WTC11 (cell line): ENCODE results near the gene MT1B. TPM values are rescaled to one million over a fixed set of nuclear protein-coding genes. Genes with fewer than 3 reads are reported as not detected.

Source experiments
- ATAC-seq: fragments of 200-7000 bp; cut with Tn5 transposase; 2 replicates; pipeline ENCODE4 v1.10.0; 2021; ENCODE audit warnings: mild to moderate bottlenecking, moderate library complexity
- CTCF ChIA-PET: fragments of 300-600 bp; sonication (Branson Sonifier 250); formaldehyde crosslinking; loops from one replicate; lab custom pipeline; 2021; ENCODE audit warnings: antibody characterized with exemption; lab: Charles Lee
- POLR2A ChIA-PET: fragments of 350-600 bp; sonication (Branson Sonifier 250); formaldehyde crosslinking; loops from one replicate; lab custom pipeline; 2021; ENCODE audit warnings: antibody characterized with exemption; lab: Charles Lee
- DNase-seq: peaks from one replicate; pipeline ENCODE4 v3.0.0; 2021; ENCODE audit warnings: low spot score
- H3K27ac Mint-ChIP-seq: 2 replicates; pipeline ENCODE4 v1.8.0; 2021; ENCODE audit warnings: mixed read lengths
- H3K27me3 Mint-ChIP-seq: 2 replicates; pipeline ENCODE4 v1.8.0; 2021; ENCODE audit warnings: low read depth, mild to moderate bottlenecking, moderate library complexity, mixed read lengths
- H3K36me3 Mint-ChIP-seq: 2 replicates; pipeline ENCODE4 v1.8.0; 2021; ENCODE audit warnings: mixed read lengths
- H3K4me1 Mint-ChIP-seq: 2 replicates; pipeline ENCODE4 v1.8.0; 2022; ENCODE audit warnings: mixed read lengths
- H3K4me3 Mint-ChIP-seq: 2 replicates; pipeline ENCODE4 v1.8.0; 2021; ENCODE audit warnings: mild to moderate bottlenecking, moderate library complexity, mixed read lengths
- H3K9me3 Mint-ChIP-seq: 2 replicates; pipeline ENCODE4 v1.8.0; 2021; ENCODE audit warnings: mixed read lengths
- ELF4 ChIP-seq: sonication (generic); formaldehyde crosslinking; IDR thresholded peaks from 2 replicates; pipeline ENCODE4 v1.8.1; 2022; ENCODE audit warnings: low read depth, mild to moderate bottlenecking, moderate library complexity, missing genetic modification reagents
- ETV6 ChIP-seq: sonication (generic); formaldehyde crosslinking; IDR thresholded peaks from 2 replicates; pipeline ENCODE4 v1.8.1; 2022; ENCODE audit warnings: mild to moderate bottlenecking, missing genetic modification reagents
- NFE2L1 ChIP-seq: sonication (generic); formaldehyde crosslinking; IDR thresholded peaks from 2 replicates; pipeline ENCODE4 v1.8.1; 2023; ENCODE audit warnings: missing genetic modification reagents
- TCF7 ChIP-seq: sonication (generic); formaldehyde crosslinking; IDR thresholded peaks from 2 replicates; pipeline ENCODE4 v1.8.0; 2022; ENCODE audit warnings: mild to moderate bottlenecking, low read depth, missing genetic modification reagents, moderate library complexity
- TEAD1 ChIP-seq: sonication (generic); formaldehyde crosslinking; IDR thresholded peaks from 2 replicates; pipeline ENCODE4 v1.8.0; 2022; ENCODE audit warnings: mild to moderate bottlenecking, missing genetic modification reagents
- ZBTB21 ChIP-seq: sonication (generic); formaldehyde crosslinking; IDR thresholded peaks from 2 replicates; pipeline ENCODE4 v1.8.1; 2023; ENCODE audit warnings: mild to moderate bottlenecking, missing genetic modification reagents, borderline replicate concordance
- ZNF232 ChIP-seq: sonication (generic); formaldehyde crosslinking; IDR thresholded peaks from 2 replicates; pipeline ENCODE4 v1.8.0; 2022; ENCODE audit warnings: mild to moderate bottlenecking, missing genetic modification reagents
- ZNF263 ChIP-seq: sonication (generic); formaldehyde crosslinking; IDR thresholded peaks from 2 replicates; pipeline ENCODE4 v1.8.1; 2022; ENCODE audit warnings: low read depth, mild to moderate bottlenecking, moderate library complexity, missing genetic modification reagents
- ZNF317 ChIP-seq: sonication (generic); formaldehyde crosslinking; IDR thresholded peaks from 2 replicates; pipeline ENCODE4 v1.8.1; 2023; ENCODE audit warnings: low read depth, mild to moderate bottlenecking, moderate library complexity, missing genetic modification reagents, borderline replicate concordance
- ZNF671 ChIP-seq: fragments of 250-450 bp; sonication (Bioruptor Pico); IDR thresholded peaks from 2 replicates; pipeline ENCODE4 v1.8.0; 2021; ENCODE audit warnings: mild to moderate bottlenecking
- total RNA-seq: library from RNA; stranded (reverse); gene quantifications from 3 replicates; pipeline ENCODE4 v1.2.3, GENCODE V29; 2021
- TF ChIP-seq, protein P1 (sequence below): sonication (generic); formaldehyde crosslinking; IDR thresholded peaks from 2 replicates; pipeline ENCODE4 v1.8.0; 2022; ENCODE audit warnings: mild to moderate bottlenecking, missing genetic modification reagents
- TF ChIP-seq, protein P2 (sequence below): sonication (generic); formaldehyde crosslinking; IDR thresholded peaks from 2 replicates; pipeline ENCODE4 v1.8.1; 2023; ENCODE audit warnings: mild to moderate bottlenecking, missing genetic modification reagents
- TF ChIP-seq, protein P3 (sequence below): sonication (generic); formaldehyde crosslinking; conservative IDR thresholded peaks from 2 replicates; pipeline ENCODE4 v1.8.1; 2023; ENCODE audit warnings: mild to moderate bottlenecking, low read depth, missing genetic modification reagents, moderate library complexity
- TF ChIP-seq, protein P4 (sequence below): sonication (generic); formaldehyde crosslinking; IDR thresholded peaks from 2 replicates; pipeline ENCODE4 v1.8.1; 2023; ENCODE audit warnings: mild to moderate bottlenecking, missing genetic modification reagents
- TF ChIP-seq, protein P5 (sequence below): sonication (generic); formaldehyde crosslinking; IDR thresholded peaks from 2 replicates; pipeline ENCODE4 v1.8.0; 2023; ENCODE audit warnings: missing genetic modification reagents, mild to moderate bottlenecking, borderline replicate concordance

The MT1B gene
- total RNA-seq, 1 experiment from 2014 or later = not detected

DNA sequence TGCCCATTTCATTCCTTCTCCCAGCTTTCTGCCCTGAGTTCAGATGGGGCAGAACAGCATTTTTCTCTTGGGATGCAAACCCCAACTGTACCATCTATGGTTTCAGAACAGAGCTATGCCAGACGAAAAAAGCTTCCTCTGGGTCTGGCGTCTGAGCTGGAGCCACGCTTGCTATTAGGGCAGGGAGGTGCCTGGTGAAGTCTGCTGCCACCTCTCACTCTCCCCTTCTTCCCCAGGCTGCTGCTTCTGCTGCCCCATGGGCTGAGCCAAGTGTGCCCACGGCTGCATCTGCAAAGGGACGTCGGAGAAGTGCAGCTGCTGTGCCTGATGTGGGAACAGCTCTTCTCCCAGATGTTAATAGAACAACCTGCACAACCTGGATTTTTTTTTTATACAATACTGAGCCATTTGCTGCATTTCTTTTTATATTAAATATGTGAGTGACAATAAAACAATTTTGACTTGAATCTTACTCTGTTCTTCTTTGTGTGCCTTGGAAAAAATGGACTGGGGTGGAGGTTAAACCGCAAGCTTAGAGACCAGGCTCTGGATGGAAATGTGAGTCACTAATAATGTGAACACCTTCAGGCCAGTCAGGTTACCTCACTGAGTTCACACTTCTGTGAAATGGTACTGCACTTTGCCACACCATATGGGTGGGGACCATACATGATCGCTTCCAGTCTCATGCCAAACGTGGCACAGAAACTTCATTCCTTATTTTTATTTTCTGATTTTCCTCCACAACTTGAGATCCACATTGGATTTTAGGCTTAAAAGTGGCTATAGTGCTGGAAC lies 14.9 kb upstream of the MT1B start:
- Mint-ChIP-seq H3K9me3 (no peaks in the 10 kb centered on the region), H3K36me3 (peaks cover 6% of the 10 kb centered on the region; the same call in 1 of the 2 replicates), H3K27ac (no peak overlapping the region), H3K27me3 (peaks cover 100% of the 10 kb centered on the region), H3K4me3 (no peak overlapping the region), H3K4me1 (peaks cover 30% of the 10 kb centered on the region)
- DNase-seq (no peak), ATAC-seq (no peak)
- TF ChIP-seq, protein P1, sequence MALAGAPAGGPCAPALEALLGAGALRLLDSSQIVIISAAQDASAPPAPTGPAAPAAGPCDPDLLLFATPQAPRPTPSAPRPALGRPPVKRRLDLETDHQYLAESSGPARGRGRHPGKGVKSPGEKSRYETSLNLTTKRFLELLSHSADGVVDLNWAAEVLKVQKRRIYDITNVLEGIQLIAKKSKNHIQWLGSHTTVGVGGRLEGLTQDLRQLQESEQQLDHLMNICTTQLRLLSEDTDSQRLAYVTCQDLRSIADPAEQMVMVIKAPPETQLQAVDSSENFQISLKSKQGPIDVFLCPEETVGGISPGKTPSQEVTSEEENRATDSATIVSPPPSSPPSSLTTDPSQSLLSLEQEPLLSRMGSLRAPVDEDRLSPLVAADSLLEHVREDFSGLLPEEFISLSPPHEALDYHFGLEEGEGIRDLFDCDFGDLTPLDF (CRISPR knock-in tag) = no peak
- TF ChIP-seq, protein P2, sequence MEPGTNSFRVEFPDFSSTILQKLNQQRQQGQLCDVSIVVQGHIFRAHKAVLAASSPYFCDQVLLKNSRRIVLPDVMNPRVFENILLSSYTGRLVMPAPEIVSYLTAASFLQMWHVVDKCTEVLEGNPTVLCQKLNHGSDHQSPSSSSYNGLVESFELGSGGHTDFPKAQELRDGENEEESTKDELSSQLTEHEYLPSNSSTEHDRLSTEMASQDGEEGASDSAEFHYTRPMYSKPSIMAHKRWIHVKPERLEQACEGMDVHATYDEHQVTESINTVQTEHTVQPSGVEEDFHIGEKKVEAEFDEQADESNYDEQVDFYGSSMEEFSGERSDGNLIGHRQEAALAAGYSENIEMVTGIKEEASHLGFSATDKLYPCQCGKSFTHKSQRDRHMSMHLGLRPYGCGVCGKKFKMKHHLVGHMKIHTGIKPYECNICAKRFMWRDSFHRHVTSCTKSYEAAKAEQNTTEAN (CRISPR knock-in tag) = no peak
- no peak for TF ChIP-seq TEAD1
- TF ChIP-seq ELF4 (CRISPR knock-in tag) = no peak
- no peak for TF ChIP-seq NFE2L1 (CRISPR knock-in tag)
- no peak for TF ChIP-seq ZBTB21 (CRISPR knock-in tag)
- no peak for TF ChIP-seq ETV6 (CRISPR knock-in tag)
- TF ChIP-seq, protein P3, sequence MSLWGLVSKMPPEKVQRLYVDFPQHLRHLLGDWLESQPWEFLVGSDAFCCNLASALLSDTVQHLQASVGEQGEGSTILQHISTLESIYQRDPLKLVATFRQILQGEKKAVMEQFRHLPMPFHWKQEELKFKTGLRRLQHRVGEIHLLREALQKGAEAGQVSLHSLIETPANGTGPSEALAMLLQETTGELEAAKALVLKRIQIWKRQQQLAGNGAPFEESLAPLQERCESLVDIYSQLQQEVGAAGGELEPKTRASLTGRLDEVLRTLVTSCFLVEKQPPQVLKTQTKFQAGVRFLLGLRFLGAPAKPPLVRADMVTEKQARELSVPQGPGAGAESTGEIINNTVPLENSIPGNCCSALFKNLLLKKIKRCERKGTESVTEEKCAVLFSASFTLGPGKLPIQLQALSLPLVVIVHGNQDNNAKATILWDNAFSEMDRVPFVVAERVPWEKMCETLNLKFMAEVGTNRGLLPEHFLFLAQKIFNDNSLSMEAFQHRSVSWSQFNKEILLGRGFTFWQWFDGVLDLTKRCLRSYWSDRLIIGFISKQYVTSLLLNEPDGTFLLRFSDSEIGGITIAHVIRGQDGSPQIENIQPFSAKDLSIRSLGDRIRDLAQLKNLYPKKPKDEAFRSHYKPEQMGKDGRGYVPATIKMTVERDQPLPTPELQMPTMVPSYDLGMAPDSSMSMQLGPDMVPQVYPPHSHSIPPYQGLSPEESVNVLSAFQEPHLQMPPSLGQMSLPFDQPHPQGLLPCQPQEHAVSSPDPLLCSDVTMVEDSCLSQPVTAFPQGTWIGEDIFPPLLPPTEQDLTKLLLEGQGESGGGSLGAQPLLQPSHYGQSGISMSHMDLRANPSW (CRISPR knock-in tag) = no peak
- no peak for TF ChIP-seq ZNF671
- TF ChIP-seq, protein P4, sequence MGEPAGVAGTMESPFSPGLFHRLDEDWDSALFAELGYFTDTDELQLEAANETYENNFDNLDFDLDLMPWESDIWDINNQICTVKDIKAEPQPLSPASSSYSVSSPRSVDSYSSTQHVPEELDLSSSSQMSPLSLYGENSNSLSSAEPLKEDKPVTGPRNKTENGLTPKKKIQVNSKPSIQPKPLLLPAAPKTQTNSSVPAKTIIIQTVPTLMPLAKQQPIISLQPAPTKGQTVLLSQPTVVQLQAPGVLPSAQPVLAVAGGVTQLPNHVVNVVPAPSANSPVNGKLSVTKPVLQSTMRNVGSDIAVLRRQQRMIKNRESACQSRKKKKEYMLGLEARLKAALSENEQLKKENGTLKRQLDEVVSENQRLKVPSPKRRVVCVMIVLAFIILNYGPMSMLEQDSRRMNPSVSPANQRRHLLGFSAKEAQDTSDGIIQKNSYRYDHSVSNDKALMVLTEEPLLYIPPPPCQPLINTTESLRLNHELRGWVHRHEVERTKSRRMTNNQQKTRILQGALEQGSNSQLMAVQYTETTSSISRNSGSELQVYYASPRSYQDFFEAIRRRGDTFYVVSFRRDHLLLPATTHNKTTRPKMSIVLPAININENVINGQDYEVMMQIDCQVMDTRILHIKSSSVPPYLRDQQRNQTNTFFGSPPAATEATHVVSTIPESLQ = no peak
- no peak for TF ChIP-seq ZNF317
- TF ChIP-seq TCF7 (CRISPR knock-in tag) = no peak
- no peak for TF ChIP-seq ZNF263 (CRISPR knock-in tag)
- ChIA-PET POLR2A (interaction anchor here (1.0 to 5.1 kb wide), 2 partner anchors 11 to 39 kb away, joined by 3 to 24 read pairs; partner anchors contain the start of gene MT1E), CTCF (interaction anchor here (0.6 to 1.8 kb wide), 5 partner anchors 16 to 65 kb away, joined by 3 to 5 read pairs (median 3); partner anchors contain the start of gene MT1G)

DNA sequence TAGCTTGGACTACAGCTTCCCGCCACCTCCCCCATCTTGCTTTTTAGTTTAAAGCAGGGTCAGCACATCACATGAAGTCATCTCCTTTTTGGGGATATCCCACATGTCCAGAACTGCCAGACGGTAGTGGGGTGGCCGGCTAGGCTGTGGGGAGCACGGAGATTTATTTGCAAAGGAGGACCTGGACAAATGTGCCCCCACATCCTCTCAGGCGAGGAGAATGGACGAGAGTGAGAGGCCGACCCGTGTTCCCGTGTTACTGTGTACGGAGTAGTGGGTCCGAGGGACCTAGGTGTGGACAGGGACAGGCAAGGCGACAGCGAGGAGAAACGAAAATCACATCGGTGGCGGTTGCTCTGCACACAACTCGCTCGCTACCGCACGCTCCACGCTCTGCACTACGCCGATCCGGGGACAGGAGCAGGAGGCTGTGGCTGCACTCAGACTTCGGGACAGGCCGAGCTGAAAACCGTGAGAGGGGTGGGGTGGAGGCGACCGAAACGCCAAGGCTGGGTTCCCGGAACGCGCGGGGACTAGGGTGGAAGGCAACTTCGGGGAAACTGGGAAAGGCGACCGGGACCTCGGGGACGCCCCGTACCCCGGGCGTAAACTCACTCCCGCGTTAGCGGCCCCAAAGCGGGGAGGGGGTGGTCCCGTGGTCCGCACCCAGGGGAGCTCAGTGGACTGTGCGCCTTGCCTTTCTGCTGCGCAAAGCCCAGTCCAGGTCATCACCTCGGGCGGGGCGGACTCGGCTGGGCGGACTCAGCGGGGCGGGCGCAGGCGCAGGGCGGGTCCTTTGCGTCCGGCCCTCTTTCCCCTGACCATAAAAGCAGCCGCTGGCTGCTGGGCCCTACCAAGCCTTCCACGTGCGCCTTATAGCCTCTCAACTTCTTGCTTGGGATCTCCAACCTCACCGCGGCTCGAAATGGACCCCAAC lies 13.6 kb upstream of the MT1B start, which contains the start of gene MT1A:
Gene MT1A, plus strand, starts transcription at position 853 of the 937 bp plus-strand sequence. Its CDS starts 73 bp downstream, at position 926.
- Mint-ChIP-seq H3K27ac (no peak within 1 kb of the TSS), H3K4me3 (peak within 1 kb of the TSS; percentile 69), H3K27me3 (peaks cover 100% of the 10 kb centered on the region), H3K9me3 (no peaks in the 10 kb centered on the region), H3K36me3 (peaks cover 6% of the 10 kb centered on the region; the same call in 1 of the 2 replicates), H3K4me1 (peaks cover 28% of the 10 kb centered on the region)
- DNase-seq (peak; percentile 74), ATAC-seq (peak; percentile 49)
- ChIA-PET POLR2A (interaction anchor here (1.0 to 5.1 kb wide), 2 partner anchors 13 to 38 kb away, joined by 3 to 24 read pairs; partner anchors contain the start of gene MT1E), CTCF (interaction anchor here (0.9 to 1.8 kb wide), 2 partner anchors 34 to 64 kb away, joined by 3 to 5 read pairs; no protein-coding TSS in a partner anchor)
- TF ChIP-seq ZNF232 (CRISPR knock-in tag) = no peak
- TF ChIP-seq, protein P5, sequence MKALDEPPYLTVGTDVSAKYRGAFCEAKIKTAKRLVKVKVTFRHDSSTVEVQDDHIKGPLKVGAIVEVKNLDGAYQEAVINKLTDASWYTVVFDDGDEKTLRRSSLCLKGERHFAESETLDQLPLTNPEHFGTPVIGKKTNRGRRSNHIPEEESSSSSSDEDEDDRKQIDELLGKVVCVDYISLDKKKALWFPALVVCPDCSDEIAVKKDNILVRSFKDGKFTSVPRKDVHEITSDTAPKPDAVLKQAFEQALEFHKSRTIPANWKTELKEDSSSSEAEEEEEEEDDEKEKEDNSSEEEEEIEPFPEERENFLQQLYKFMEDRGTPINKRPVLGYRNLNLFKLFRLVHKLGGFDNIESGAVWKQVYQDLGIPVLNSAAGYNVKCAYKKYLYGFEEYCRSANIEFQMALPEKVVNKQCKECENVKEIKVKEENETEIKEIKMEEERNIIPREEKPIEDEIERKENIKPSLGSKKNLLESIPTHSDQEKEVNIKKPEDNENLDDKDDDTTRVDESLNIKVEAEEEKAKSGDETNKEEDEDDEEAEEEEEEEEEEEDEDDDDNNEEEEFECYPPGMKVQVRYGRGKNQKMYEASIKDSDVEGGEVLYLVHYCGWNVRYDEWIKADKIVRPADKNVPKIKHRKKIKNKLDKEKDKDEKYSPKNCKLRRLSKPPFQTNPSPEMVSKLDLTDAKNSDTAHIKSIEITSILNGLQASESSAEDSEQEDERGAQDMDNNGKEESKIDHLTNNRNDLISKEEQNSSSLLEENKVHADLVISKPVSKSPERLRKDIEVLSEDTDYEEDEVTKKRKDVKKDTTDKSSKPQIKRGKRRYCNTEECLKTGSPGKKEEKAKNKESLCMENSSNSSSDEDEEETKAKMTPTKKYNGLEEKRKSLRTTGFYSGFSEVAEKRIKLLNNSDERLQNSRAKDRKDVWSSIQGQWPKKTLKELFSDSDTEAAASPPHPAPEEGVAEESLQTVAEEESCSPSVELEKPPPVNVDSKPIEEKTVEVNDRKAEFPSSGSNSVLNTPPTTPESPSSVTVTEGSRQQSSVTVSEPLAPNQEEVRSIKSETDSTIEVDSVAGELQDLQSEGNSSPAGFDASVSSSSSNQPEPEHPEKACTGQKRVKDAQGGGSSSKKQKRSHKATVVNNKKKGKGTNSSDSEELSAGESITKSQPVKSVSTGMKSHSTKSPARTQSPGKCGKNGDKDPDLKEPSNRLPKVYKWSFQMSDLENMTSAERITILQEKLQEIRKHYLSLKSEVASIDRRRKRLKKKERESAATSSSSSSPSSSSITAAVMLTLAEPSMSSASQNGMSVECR = no peak
